Colonic mucosa (tissue), 4 donors: ENCODE data around the gene NUDT17. TPM values are rescaled to one million over a fixed set of nuclear protein-coding genes. Genes with fewer than 3 reads are reported as not detected.
"Not testable (repeated sequence)": the region's sequence is repeated elsewhere in the genome, so short reads cannot be mapped to it uniquely, and the experiment has no call there.

Experiments
- DNase-seq: peaks from one replicate; pipeline ENCODE4 v3.0.0-alpha.2; 2020
- H3K27ac ChIP-seq: fragments of 200-600 bp; one replicate; pipeline ENCODE4 v1.8.0; 2021
- H3K27me3 ChIP-seq: fragments of 200-600 bp; one replicate; pipeline ENCODE4 v1.8.0; 2021
- H3K36me3 ChIP-seq: fragments of 200-600 bp; one replicate; pipeline ENCODE4 v1.8.0; 2021
- H3K4me1 ChIP-seq: fragments of 200-600 bp; one replicate; pipeline ENCODE4 v1.8.0; 2021; ENCODE audit warnings: mild to moderate bottlenecking
- H3K4me3 ChIP-seq: fragments of 200-600 bp; one replicate; pipeline ENCODE4 v1.8.0; 2021
- H3K9ac ChIP-seq, 2 donors: one replicate each; pipeline ENCODE4 v1.7.0; 2013; ENCODE audit warnings: control low read depth in 2 of 2, low read depth in 2 of 2, low read length in 2 of 2
- H3K9me3 ChIP-seq: fragments of 200-600 bp; one replicate; pipeline ENCODE4 v1.8.0; 2021
- intact Hi-C: fragments of 100-400 bp; cut with DNase I; formaldehyde crosslinking; loops from one replicate; pipeline ENCODE4 v1.14.1; 2022
- total RNA-seq, 2 donors: library from RNA; stranded (reverse); fragmentation: NEBNext Ultra II Directional in 1 of 2; extraction: Animal tissue kit (Norgen Biotek cat#: 25700) in 1 of 2; gene quantifications; one replicate each; pipeline ENCODE4 v1.2.1, GENCODE V29; 2021
- TF ChIP-seq, protein P1 (sequence below): fragments of 200-600 bp; IDR thresholded peaks from one replicate; pipeline ENCODE4 v1.8.0; 2022; ENCODE audit warnings: antibody characterized with exemption, mild to moderate bottlenecking
- donor health status: healthy.
- donor health status: DM: no; HTN: no; CAD: no.
- donor health status: DM: no; HTN: no; CAD: no.

The NUDT17 gene
- total RNA-seq, 2 donors from 2014 or later: 0.69 to 0.82 TPM

DNA sequence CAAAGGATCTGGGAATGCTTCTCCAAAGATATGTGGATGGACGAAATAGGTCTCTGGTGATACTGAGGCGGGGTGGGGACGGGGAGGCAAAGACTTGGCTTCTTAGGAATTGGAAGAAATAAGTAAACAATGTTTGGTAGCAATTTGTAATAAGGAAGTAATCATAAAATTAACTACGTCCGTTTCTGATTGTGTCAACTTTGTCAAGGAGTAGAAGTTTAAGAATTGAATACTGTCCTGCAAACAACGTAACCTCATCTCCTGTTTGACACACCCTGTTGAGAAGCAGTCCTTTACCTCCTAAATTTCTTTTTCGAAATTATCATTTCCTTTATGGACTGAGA is 21.0 kb upstream of the NUDT17 start:
- Histone ChIP-seq H3K27me3 (no peaks in the 10 kb centered on the region), H3K9ac (peak overlapping the region; percentile 87 to 94), H3K36me3 (peaks cover 4% of the 10 kb centered on the region), H3K4me3 (peak overlapping the region; percentile 82), H3K27ac (peak overlapping the region; percentile 93), H3K4me1 (no peaks in the 10 kb centered on the region), H3K9me3 (no peaks in the 10 kb centered on the region)
- intact Hi-C loops: no loop called here
- no peak for DNase-seq
- TF ChIP-seq, protein P1, sequence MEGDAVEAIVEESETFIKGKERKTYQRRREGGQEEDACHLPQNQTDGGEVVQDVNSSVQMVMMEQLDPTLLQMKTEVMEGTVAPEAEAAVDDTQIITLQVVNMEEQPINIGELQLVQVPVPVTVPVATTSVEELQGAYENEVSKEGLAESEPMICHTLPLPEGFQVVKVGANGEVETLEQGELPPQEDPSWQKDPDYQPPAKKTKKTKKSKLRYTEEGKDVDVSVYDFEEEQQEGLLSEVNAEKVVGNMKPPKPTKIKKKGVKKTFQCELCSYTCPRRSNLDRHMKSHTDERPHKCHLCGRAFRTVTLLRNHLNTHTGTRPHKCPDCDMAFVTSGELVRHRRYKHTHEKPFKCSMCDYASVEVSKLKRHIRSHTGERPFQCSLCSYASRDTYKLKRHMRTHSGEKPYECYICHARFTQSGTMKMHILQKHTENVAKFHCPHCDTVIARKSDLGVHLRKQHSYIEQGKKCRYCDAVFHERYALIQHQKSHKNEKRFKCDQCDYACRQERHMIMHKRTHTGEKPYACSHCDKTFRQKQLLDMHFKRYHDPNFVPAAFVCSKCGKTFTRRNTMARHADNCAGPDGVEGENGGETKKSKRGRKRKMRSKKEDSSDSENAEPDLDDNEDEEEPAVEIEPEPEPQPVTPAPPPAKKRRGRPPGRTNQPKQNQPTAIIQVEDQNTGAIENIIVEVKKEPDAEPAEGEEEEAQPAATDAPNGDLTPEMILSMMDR: no peak

DNA sequence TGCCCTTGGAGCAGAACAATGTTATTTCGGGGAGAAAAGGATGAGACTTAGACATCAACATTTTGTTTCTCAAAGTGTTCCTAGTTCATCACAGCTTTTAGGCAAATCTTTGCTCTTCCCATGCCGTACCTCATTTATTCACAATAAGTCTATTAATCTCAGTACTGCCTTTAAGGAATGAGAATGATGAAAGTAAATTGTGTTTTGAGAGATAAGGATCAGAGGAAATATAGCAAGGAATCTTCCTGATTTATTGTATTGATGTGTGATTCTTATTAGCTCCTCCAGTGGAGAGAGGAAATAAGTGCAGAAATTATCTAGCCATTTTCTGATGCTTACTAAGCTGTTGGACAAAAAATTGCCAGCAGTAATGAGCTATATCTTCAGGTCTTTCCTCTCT is 19.4 kb upstream of the NUDT17 start:
- no peak for DNase-seq
- no peaks in the 10 kb centered on the region for H3K27me3 ChIP-seq
- no peak overlapping the region for H3K27ac ChIP-seq
- H3K9me3 ChIP-seq: no peaks in the 10 kb centered on the region
- TF ChIP-seq, protein P1: no peak
- peaks cover 4% of the 10 kb centered on the region for H3K36me3 ChIP-seq
- intact Hi-C loops: no loop called here
- H3K4me3 ChIP-seq: no peak overlapping the region
- no peaks in the 10 kb centered on the region for H3K4me1 ChIP-seq
- no peak overlapping the region for H3K9ac ChIP-seq

DNA sequence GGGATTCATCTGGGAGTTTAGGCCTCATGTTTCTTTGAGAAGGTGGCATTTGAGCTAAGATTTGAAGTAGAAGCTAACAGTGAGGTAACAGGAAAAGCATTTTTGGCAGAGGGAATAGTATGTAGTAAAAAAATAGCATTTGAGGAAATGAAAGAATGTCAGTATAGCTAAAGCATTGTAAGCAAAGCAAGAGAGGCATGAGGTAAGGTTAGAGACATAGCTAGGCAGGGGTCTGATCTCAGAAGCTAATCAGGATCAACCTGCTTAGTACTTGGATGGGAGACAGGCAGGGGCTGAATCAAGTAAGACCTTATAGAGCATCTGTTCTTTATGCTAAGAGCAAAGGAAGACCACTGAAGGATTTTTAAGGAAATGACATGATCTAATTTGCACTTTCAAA is 17.5 kb upstream of the NUDT17 start:
- H3K36me3 ChIP-seq: peaks cover 4% of the 10 kb centered on the region

DNA sequence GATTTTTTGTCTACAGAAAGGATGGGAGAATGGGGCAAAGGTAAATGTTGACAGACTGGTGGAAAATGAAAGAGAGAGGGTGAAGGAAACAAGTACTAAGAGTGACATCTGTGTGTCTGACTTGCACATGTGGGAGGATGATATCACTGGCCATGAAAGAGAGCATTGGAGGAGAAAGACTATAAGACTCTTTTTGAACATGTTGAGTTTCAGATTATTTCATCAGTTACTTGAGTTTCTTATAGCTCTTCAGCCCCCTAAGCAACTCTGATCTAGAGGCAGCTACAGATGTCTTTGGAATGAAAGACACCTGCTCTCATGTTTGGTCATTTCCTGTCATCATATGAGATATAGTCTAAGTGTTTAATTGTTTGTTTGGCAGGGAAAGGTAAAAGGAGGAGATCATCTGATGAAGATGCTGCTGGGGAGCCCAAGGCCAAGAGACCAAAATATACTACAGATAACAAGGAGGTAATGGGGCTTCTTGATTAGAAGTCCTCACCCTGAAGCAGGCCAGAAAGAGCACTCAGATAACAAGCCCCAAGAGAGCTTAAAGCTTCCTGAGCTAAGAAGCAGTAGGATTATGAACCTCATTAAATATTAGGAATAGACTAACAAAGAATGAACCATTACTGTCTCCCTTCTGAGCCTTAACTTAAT is 16.9 kb upstream of the NUDT17 start:
- intact Hi-C loops: no loop called here
- Histone ChIP-seq H3K4me1 (no peaks in the 10 kb centered on the region), H3K27ac (no peak overlapping the region), H3K27me3 (no peaks in the 10 kb centered on the region), H3K9me3 (no peaks in the 10 kb centered on the region), H3K9ac (no peak overlapping the region), H3K4me3 (no peak overlapping the region), H3K36me3 (peaks cover 4% of the 10 kb centered on the region)
- DNase-seq: no peak
- TF ChIP-seq, protein P1: no peak

More for the DNA sequence above, 17.5 kb upstream of the NUDT17 start:
- Histone ChIP-seq H3K4me3 (no peak overlapping the region), H3K4me1 (no peaks in the 10 kb centered on the region), H3K27ac (no peak overlapping the region), H3K9ac (no peak overlapping the region), H3K27me3 (no peaks in the 10 kb centered on the region), H3K9me3 (no peaks in the 10 kb centered on the region)
- TF ChIP-seq, protein P1: no peak
- intact Hi-C loops: no loop called here
- DNase-seq: no peak

DNA sequence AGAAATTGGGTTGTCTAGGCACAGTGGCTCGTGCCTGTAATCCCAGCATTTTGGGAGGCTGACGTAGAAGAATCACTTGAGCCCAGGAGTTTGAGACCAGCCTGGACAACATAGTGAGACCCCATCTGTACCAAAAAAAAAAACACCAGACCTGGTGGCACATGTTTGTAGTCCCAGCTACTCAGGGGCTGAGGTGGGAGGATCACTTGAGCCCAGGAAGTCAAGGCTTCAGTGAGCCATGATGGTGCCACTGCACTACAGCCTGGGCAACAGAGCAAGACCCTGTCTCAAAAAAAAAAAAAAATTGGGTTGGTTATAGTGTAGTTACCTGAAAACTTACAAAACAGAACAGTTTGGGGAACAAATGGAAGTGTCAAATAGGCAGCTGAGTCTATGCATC is 14.6 kb upstream of the NUDT17 start:
- H3K36me3 ChIP-seq, H3K4me1 ChIP-seq, H3K4me3 ChIP-seq, DNase-seq, H3K27me3 ChIP-seq, intact Hi-C loops, H3K9me3 ChIP-seq, H3K27ac ChIP-seq, H3K9ac ChIP-seq: not testable (repeated sequence)

DNA sequence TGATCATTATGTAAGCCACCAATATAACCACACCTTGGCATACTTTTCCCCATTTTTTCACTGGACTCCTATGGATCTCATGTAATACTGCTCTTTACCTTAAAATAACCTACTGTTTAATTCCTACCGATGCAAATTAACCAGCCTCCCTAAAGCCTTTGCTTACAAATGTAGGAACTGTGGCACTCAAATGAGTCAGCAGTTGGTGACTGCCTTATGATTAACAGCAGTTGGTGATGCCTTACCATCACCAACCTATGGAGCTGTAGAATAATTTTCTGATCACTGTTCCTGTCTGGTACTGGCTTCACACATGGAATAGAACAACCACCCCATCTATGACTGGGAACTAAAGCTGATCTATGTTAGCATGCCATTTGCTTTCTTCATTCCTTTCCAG is 7.8 kb upstream of the NUDT17 start:
- Histone ChIP-seq H3K27me3 (no peaks in the 10 kb centered on the region), H3K9me3 (no peaks in the 10 kb centered on the region), H3K4me1 (no peaks in the 10 kb centered on the region), H3K4me3 (no peak overlapping the region), H3K36me3 (peaks cover 20% of the 10 kb centered on the region), H3K27ac (no peak overlapping the region), H3K9ac (no peak overlapping the region)
- no peak for DNase-seq
- TF ChIP-seq, protein P1: no peak
- intact Hi-C loops: no loop called here
